HG02973 (cell line): ENCODE measurements around the gene SIX1.
A peak's percentile ranks its signal among the peaks of the same experiment; 100 is the strongest.

ENCODE experiments used
- ATAC-seq: cut with Tn5 transposase; IDR thresholded peaks from one replicate; pipeline ENCODE4 v1.9.1; 2021; ENCODE audit warnings: moderate library complexity; ENCODE audit not compliant: unreplicated experiment

SIX1 gene

DNA sequence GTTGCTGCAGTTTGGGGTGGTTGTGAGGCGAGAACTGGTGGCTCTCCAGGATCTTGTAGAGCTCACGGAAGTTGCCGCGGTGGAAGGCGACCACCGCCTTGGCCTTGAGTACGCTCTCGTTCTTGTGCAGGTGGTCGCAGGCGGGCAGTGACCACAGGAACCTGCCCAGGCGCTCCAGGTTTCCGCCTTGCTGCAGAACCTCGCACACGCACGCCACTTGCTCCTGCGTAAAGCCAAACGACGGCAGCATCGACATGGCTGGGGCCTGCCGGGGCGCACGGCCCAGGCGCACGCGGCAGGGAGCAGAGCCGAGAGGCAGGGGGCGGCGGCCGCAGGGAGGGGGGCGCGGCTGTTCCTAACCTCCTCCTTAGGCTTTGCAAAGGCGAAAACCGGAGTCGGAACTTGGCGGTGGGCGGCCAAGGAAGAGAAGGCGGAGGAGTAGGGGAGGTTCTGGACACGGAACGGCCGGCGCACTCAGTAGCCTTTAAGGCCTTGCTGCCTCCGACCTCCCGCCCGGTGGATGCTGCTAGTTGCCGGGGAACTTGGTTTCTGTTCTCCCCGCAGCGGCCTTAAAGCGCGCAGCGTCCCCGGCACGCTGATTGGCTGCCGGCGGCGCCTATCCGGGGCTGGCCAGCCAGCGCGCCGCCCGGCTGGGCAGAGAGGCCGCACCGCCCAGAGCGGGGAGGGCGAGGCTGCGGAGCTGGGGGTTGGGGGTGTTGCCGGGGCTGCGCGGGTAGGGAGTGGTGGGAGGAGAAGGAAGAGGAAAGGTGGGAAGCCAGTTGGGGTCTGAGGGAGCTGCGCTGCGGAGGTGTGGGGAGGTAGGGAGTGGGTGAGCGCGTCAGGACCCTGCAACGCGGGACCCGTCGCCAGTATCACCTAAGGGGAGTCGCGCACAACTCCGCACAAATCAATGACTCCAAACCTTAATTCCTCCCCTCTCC, at the start of gene SIX1:
Gene SIX1, minus strand, starts transcription at position 544 of the 941 bp plus-strand sequence. Its CDS starts 288 bp downstream, at position 256.
- ATAC-seq, result no peak

DNA sequence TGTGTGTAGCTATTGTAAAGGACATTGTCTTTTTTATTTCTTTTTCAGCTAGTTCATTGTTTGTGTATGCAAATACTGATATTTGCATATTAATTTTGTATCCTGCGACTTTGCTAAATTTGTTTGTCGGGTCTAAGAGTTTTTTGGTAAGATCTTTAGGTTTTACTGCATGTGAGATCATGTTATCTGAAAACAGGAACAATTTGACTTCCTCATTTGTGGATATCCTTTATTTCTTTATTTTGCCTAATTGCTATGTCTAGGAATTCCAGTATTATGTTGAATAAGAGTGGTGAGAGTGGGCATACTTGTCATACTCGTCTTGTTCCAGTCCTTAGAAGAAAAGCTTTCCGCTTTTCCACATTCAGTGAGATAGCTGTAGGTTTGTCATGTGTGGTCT, 46.0 kb upstream of the SIX1 start:
- no peak for ATAC-seq

DNA sequence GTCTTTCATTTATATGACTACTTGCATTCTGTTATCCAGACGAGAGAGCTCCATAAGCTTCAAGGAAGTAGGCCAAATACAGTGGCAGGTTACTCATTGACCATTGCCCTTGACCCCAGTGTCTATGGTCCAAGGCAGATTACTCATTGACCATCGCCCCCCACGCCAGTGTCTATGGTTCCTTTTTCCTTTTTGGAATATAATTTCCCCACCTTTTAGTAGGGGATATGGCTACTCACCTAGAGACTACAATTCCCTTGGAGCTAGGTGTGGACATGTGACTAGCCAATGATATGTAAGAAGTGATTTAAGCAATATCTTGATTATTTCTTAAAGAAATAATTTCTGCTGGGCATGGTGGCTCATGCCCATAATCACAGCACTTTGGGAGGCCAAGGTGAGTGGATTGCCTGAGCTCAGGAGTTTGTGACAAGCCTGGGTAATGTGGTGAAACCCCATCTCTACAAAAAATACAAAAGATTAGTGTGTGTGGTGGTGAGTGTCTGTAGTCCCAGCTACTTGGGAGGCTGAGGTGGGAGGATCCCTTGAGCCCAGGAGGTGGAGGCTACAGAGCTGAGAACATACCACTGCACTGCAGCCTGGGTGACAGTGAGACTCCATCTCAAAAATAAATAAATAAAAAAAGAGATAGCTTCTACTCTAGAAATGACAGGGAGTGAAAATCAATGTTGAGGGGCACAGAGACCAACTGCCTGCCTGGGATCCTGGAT, 42.3 kb upstream of the SIX1 start:
- no peak for ATAC-seq

DNA sequence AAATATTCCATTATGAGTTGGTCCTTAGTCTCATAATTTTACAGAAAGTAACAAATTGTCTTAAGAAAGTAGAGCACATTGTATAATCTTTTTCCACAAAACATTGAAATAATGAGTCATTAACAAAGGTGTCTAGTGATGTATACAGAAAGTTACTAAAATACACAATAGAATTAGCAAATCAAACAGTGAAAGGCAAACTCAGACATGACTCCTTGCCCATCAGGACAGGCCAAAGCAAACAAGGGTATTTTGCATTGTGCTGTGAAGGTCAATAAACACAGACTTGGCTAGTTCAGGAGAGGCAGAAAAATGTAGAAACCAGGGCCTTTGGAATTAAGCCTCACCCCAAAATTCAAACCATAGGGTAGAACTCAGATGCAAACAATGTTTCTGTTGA, 37.6 kb upstream of the SIX1 start:
- ATAC-seq, result no peak

DNA sequence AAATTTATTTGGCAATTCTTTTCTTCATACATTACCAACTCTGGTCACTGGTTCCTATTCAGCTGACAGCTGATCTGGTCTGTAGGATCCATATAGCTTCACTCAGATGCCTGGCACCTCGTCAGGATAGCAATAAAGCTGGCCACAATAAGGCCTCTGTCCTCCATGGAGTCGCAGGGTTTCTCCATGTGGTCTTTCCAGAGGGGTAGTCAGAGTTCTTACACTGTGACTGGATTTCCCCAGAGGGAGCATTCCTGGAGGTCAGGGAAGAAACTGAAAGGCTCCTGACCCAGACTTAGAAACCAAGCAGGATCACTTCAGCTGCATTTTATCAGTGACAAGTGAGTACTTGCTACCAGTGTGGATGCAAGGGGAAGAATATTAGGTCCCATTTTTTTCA, 34.9 kb upstream of the SIX1 start:
- no peak for ATAC-seq

DNA sequence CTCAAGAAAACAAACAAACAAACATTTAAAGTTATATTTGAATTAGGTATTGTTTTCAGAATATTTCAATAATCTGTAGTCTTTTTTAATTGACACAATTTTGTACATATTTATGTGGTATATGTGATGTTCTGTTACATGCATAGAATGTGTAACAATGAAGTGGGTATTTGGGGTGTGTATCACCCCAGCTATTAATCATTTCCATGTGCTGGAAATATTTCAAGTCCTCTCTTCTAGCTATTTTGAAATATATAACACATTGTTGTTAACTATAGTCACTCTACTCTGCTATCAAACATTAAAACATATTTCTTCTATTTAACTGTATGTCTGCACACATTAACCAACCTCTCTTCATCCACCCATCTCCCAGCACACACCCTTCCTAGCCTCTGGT, 32.0 kb upstream of the SIX1 start:
- no peak for ATAC-seq

DNA sequence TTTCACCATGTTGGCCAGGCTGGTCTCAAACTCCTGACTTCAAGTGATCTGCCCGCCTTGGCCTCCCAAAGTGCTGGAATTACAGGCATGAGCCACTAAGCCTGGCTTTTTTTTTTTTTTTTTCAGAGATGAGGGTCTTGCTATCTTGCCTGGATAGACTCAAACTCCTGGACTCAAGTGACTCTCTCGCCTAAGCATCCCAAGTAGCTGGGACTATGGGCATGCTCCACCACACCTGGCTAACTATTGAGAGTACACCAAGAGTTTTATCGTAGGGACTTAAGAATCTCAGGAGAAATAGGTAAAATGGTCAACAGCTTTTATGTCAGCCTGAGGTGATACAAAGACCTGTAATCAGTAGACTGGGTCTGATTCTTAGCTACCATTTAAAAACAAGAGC, 31.2 kb upstream of the SIX1 start:
- ATAC-seq, result no peak

DNA sequence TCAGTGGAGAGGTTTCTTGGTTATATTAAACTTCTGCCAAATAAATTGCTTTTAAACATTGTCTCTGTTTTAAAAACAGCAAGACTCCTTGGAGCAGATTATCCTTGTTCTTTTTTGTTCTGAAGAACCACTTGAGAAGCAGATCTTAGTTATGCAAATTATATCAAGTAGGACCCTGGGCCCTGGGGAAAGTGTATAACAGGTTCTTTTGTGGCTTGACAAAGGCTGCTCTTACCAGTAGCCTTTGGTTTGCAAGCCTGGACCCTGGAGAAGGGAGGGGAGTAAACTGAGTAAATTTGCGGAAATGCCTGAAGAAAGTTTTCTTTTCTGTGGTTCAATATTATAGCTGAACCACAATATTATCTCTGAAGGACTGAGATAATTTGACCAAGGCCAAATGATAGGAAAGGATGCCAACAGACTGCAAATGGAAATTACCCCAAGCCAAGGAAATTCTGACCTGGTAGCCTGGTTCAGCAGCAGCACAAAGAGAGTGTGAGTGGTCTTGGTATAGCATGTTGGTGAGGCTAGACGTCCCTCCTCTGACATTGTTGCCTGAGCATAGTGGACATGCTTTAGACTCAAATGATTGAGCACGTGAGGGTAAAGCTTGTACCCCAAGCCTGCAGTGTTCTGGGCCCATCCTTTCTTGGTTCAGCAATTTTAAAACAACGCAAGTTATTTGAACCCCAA, 30.4 kb upstream of the SIX1 start:
- no peak for ATAC-seq

DNA sequence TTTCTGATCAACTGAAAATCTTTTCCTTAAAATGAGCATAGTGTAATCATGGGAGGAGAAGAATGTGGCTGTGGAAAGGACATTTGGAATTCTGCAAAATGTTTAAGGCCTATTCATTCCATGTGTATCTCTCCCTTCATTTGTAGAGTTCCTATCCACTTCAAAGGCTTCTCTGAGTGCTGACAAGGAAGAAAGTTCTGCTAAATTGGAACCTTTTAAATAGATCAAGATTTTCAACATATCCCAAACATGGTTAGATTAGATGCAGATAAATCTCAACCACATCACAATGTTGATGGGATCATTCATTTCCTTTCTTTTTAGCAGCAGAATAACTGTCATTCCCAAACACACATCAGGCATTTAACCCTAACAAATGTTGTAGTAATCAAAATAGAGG, 28.4 kb upstream of the SIX1 start:
- no peak for ATAC-seq

DNA sequence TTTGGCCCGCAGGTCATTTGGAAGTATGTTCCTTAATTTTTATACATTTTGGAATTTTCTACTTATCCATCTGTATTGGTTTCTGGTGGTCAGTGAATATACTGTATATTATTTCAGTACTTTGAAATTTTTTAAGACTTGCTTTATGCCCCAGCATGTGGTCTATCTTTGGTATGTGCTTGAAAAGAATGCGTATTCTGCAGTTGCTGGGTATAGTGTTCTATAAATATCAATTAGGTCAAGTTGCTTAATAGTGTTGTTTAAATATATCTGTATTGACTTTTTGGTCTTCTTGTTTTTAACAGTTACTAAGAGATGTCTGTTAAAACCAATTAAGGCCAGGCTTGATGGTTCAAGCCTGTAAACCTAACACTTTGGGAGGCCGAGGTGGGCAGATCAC, 21.7 kb upstream of the SIX1 start:
- ATAC-seq, result no peak

DNA sequence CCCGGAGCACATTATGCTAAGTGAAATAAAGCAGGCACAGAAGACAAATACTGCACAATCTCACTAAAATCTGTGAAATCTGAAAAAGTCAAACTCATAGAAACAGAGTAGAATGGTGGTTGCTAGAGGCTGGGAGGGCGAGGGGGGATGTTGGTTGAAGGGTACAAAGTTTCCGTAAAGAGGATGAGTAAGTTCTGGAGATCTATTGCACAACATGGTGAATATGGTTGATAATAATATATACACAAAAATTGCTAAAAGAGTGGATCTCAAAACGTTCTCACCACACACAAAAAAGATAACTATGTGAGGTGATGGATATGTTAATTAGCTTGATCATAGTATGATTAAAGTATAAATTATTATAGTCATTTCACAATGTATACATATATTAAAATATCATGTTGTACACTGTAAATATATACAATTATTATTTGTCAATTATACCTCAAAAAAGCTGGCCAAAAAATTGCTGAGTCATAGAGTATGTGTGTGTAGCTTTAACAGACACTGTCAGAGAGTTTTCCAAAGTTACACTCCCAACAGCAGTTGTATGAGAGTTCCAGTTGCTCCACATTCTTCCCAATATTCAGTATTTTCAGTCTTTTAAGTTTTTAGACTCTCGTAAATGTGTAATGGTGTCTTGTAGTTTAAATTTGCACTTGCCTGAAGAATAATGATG, 19.3 kb upstream of the SIX1 start:
- ATAC-seq, result no peak

DNA sequence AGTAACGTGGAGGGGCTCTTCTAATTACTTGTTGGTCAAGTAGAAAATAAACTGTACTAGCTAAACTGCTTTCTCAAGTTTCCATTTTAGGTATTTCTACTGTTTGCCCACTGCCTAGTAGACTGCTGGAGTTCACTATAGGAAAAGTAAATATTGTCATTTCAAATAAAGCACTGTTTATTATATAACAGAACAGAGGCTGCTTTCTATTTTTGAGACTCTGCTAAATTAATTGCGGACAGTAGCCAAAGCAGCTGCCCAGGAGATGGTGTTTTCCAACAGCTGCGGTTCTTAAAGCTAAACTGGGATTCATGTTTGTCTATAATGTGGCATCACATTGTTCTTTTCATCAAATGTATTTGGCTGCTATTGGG, 15.9 kb upstream of the SIX1 start:
- ATAC-seq, result no peak

DNA sequence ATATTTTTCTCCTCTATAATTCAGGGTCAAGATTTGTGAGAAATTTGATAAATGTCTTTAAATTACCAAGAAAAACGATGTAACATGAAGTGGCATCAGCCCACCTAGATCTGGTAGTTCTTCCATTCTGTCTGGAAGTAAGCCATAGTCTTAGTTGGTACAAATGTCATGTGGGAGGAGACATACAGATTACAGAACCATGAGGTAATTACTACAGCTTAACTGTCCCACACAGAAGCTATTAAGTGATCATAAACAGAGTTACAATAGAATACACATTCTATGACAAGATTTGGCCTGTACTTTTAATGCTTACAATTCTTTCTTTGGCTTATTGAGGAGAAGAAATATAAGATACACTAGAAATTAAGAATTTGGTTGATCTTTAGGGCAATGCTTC, 13.7 kb upstream of the SIX1 start:
- ATAC-seq, result no peak

DNA sequence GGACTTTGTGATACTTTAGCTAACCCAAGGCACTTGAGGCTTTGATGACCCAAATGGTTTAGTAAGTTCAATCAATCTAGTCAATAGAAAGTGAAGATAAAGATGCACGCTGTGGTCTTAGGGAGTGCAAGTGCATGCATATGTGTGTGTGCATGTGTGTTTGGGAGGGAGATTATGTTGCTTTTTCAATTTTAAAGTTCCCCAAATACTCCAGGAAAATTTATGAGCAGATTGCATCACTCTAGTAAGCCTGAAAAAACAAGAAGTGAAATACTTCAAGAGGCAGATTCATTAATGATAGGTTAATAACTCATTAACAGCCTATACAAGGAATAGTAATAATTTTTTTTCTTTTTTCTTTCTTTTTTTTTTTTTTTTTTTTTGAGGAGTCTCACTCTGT, 12.4 kb upstream of the SIX1 start:
- ATAC-seq, result no peak

DNA sequence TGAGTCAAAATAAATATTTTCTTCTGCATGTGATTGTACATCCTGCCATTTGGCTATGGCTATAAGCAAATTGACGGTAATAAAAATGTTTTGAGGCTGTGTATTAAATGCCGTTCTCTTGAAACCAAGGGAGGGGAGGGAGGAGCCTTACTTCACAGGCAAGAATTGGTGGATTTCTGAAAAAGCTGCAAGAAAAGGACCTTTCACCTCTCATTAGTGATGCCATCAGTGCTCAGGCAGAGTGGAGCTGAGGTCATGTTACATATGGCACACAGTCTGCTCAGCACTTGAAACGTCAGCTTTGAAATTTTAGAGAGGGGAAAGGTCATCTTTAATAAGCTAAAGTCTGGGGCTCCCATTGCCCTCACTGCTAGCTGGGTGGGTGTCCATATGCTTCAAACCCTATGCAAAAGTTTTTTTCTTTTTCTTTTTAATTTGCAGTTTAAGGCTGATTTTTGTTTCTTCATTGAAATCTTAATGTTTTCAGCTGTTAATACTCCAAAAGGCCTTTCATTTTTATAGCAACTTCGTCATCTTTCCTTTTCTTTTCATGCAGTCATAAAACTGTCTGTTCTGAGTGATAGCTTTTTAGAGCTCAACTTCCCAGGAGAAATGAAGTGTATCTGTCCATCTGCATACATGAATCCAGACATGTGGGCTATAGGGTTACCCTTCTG, 9.8 kb upstream of the SIX1 start:
- no peak for ATAC-seq

DNA sequence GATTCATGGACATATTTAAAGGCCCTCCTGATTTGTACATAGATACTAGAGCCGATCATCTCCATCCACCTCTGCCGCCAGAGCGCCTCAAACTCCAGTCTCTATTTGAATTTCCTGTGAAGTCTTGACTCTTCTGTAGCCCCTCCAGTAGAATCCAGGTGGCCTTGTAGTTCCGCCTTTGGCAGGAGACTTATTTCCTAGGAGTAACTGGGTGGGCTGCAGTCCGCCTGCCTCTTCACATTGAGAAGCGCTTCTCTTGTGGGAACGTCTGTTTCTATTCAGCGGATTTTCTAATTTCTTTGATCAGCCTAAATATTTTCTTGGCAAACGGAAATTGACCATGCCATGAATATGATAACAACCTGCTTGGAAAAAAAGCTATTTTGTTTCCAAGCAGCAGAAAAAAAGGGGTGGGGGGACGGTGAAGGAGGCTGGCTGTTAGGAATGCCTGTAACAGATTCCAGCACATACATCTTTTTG, 9.0 kb upstream of the SIX1 start:
- ATAC-seq, result no peak

DNA sequence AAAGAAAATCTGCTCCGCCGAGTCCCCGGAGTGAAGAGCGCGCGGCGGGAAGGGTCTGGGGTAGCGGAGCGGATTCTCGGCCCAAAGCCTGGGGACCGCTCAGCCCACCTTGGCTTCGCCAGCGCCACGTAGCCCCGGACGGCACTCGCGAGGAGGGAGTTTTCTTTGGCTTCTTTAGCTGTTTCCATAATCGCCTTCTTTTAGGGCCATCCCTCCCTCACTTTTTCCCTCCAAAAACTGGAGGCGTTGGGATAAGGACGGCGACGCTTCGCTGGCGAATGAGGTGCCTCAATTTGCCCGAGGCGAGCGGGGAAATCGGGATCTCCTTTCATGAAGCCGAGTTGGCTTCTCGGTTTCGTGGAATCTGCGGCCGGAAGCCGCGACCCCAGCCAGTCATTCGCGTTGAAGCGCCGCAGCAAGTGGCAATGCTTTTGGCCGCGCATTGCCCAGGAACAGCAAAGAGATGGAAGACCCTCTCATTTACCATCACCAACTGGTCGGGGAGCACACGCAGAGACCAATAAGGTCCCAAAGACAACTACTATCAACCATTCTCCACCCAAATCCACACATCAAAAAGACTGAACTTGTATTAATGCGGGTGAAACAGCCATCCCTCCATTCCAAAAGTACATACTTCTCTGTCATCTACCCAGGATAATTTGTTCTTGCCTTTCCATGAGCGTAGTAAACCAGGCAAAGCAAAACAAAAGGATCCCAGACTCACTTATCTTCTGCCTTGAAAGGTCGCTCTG, 8.4 kb upstream of the SIX1 start:
- ATAC-seq, result no peak

DNA sequence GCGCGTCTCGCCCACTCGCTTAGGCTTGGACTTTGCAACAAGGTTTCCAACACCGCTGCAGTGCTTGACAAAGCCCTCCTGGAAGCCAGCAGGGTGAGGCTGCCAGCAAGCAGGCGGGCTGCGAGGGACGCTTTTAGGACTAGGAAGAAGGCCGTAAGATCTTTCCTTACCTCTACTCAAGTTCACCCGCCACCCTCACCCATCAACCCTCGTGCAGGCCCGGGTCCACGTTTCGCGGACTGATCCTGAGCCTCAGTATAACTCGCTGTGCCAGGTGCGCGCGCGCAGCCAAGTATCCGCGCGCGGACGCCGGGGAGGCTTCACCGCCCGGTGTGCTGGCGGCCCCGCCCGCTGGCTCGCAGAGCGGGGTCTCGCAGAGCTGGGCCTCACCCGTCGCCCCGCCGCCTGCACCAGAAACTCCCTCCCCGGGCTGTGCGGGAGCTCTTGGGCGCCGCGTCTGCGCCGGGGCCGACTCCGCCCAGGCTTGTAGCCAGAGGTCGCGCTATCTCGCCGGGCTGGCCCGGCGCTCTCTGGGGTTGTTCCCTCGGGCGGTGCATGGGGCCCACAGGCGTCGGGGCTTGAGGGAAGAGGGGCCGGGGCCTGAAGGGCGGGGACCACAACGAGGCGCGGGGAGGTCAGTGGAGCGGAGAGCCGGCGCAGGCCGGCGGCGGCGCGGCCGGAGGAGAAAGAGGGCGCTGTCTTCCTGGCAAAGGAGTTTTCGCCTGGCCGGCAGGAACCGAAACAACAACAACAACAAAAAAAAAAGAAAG, 7.6 kb upstream of the SIX1 start:
- peak; percentile 73 for ATAC-seq
